ENCODE measurements around the gene MPC2.
"Not testable (repeated sequence)": the region's sequence is repeated elsewhere in the genome, so short reads cannot be mapped to it uniquely, and the experiment has no call there.

The MPC2 gene

GRCh38 chr1:167934426-167935215 lies 2.3 kb downstream of the MPC2 start:
- DNase-seq: no peak

DNA sequence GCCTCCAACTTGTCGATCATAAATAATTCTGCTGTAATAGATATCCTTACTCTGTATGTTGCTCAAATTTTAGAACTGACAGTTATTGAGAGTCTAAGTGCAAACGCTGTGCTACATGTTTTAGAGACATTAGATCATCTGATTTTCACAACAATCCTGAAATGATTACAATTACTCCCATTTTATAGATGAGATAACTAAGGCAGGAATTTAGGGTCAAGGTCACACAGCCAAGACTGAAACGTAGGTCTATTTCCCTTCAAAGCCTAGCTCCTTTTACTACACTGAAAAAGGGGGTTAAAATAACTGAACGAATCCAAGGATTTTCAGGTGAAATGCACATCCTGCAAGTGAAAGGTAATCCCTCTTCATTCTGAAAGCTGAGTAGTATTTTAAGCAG lies 3.1 kb downstream of the MPC2 start:
- no peak for DNase-seq

- DNase-seq: no peak
Observed at GRCh38 chr1:167929725-167930124, 7.1 kb downstream of the MPC2 start.

- not testable (repeated sequence) for DNase-seq
Observed at GRCh38 chr1:167928919-167929318, 8.0 kb downstream of the MPC2 start.

- DNase-seq: no peak
Observed at GRCh38 chr1:167928457-167928852, 8.4 kb downstream of the MPC2 start.

GRCh38 chr1:167927046-167927754 lies 9.7 kb downstream of the MPC2 start:
- DNase-seq: no peak

DNA sequence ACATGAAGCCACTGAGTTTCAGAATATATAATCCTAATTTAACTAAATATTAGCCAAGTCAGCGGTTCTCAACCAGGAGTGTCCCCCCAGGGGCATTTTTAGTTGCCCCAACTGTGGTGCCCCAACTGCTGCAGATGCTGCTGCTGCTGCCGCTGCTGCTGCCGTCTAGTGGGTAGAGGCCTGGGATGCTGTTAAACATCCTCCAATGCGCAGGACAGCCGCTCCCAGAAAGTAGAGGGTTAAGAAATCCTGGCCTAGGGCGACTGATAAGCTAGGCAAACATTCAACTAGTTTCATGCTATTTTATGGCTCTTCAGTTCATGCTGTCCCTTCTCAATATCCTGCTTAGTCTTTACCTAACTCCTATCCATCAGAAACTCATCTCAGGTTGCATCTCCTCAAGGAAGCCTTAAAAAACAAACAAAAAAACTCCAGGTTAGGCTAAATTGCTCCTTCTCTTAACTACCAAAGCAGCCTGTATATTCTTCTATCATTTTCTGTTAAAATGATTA lies 10.3 kb downstream of the MPC2 start:
- DNase-seq: no peak

DNA sequence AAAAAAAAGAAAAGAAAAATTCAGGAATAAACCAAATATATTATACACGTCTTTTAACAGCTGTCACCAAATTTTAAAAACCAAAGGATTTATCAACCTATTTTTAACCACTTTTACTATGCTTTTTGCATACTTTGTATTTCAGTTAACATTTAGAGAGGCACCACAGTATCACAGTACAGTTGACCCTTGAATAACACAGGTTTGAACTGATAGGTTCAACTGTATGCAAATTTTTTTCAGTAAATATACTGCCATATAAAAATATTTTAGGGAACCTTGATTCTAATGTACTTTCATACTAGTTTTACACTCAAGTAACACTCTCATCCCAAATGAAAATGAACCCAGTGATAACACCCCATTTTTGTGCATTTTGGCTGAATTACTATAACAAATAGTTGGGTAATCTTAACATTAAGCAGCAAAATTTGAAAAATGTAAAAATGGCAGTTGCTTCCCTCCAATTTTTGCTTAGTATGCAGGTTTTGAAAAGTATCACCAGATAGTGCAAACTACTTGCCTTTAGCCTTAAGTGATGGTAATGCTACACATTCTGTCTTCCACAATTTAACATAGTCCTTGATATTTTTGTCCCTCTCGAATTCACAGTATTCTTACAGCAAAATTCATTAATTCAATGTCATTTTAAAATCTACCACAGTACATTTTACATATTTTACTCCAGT lies 12.2 kb downstream of the MPC2 start:
- DNase-seq: no peak

DNA sequence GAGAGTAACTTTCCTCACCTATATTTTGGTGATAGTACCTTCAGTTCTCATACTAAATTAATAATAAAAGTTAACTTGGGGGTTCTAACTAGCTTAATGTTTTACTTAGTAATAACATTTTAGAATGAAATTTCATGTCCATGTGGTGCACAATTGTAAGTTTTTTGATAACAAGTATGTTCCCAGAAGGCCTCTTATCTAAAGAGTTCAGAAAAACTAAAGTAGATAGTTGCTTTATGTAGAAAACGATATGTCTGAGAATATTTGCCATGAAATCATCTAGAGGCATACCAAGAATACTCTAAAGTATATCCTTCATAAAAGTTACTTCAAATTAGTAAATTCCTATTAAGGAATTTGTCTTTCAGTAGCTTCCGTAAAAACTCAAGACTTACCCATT lies 12.8 kb downstream of the MPC2 start:
- no peak for DNase-seq

GRCh38 chr1:167923324-167924056 lies 13.4 kb downstream of the MPC2 start:
- DNase-seq: no peak

GRCh38 chr1:167922611-167923074 lies 14.2 kb downstream of the MPC2 start:
- no peak for DNase-seq

GRCh38 chr1:167922023-167922422 lies 14.8 kb downstream of the MPC2 start:
- no peak for DNase-seq

DNA sequence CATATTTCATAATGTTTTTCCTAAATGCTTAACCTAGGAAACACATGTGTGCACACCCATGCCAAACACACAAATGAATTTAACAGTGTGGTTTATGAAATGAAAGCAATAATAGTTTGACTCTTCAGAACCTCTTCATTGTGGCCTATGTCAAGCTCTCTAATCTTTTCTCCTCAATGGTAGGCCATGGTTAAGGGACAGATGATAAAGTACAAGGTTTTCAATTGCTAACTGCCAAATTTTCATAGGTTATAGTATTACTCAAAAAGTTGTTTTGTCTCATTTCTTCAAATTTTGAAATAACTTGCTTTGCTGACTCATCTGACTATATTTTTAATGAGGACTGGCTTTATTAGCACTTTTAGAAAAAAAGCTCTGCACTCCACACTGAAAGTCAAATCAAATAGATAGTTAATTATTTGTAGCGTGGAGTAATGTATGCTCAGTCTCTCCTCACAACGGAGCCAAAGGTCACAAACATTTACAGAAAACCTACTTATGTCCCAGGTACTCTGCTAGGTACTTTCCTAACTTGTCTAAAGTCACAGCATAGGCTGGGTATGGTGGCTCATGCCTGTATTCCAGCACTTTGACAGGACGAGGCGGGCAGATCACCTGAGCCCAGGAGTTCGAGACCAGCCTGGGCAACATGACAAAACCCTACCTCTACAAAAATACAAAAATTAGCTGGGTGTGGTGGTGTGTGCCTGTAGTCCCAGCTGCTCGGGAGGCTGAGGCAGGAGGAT lies 19.9 kb downstream of the MPC2 start:
- no peak for DNase-seq

- DNase-seq: no peak
Observed at GRCh38 chr1:167915569-167915968, 21.3 kb downstream of the MPC2 start.

DNA sequence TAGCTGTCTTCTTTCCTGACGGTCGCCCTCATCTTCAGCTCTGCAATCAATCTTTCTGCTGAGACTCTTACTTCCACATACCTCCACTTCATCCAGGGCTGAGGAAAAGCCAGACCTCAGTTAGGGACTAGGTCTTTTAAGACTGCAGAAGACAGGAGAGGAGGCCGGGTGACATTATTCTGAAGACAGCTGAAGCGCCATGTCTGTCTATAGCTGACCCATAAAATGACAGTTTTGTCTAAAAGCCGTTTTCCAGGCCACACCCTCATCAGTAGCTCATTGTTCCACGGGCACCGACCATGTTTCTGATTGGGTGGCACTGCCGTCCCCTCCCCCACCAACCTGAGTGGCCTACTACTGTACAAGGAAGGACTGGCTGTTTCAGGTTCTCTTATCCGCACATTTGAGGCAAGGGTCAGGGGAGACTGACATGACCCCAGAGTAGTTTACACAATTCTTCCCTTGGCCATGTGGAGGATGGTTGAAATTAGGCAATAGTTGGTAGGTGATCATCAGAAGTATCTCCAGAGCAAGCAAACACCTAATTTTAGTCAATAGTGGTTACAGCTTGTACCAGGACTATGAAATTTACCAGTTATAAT lies 22.9 kb downstream of the MPC2 start, which contains the start of gene ADCY10:
TSS of gene ADCY10 (minus strand) at position 240 of the 602 bp plus-strand sequence. CDS start 8,994 bp downstream, outside the sequence.
- no peak for DNase-seq

DNA sequence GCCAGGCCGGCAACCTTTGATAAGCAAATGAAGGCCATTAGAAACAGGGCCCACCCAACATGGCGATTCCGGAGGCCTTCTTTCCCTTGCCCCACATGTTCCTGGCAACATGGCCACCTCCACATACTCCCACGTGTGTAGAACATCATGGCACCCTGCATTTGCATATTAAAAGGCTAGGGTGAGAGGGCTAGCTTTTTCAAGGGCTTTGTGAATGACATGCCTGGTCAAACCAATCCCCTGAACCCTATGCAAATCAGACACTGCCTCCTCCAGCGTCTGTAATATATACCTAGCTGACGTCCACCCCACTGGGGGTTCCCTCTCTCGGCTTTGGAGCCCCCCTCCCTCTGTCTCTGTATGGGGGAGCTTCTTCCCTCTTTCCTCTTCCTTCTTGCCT lies 24.6 kb downstream of the MPC2 start:
- DNase-seq: no peak

GRCh38 chr1:167911413-167911812 lies 25.5 kb downstream of the MPC2 start:
- no peak for DNase-seq

DNA sequence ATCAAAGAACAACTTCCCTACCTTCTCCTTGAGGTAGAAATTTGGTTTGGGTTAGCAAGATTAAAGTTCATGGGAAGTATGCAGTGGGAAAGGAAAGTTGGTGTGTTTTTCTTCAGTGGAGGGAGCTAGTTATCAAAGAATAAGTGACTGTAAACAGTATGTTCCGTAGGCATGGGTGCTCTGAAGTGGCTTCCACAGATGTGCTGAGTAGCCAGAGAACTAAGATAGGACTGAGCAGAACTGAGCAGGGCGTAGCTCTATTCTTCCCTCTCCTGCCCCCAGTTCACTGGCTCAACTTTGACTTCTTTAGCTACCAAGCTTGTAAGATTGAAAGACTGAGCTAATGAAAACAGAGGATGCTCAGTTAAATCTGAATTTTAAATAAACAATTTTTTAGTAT lies 26.3 kb downstream of the MPC2 start:
- DNase-seq: no peak

DNA sequence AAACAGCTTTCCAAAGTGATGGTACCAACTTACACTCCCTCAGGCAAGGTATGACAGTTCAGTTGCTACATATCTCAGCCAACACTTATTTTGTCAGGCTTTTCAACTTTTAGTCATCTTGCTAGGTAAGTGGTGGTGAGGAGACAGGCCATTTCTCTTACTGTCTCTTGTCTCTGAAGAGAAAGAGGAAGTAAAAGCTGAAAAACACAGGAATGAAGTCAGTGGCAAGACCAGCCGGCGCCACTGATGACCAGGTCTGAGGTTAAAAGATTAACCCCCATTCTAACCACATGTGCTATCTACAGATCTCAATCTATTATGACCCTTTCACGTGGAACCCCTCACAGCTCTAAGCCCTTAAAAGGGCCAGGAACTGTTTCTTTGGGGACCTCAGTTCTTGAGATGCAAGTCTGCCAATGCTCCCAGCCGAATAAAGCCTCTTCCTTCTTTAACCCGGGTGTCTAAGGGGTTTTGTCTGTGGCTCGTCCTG lies 27.1 kb downstream of the MPC2 start:
- DNase-seq: no peak

- DNase-seq: no peak
Observed at GRCh38 chr1:167905671-167906070, 31.2 kb downstream of the MPC2 start.

DNA sequence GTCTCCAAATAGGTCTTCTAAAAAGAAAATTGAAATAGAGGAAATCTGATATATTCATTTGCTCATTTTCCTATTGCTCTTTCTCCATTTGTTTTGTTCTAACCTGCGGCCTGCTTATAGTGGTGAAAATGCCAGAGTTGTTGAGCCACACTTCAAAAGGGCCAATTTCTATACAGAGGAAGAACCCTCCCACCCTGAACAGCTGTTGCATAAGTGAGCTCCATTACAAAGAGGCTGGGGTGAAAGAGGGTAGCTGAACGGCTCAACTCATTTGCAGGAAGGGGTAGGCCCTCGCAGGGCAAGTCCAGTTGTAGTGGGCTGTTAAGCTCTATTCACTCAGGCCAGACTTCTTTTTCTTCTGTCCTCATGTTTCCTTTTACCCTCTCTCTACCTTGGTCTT lies 31.7 kb downstream of the MPC2 start:
- no peak for DNase-seq
